Skin of body (tissue), 2 donors: ENCODE data around the gene FXYD3. TPM values are rescaled to one million over a fixed set of nuclear protein-coding genes. Genes with fewer than 3 reads are reported as not detected.
"Not testable (repeated sequence)": the region's sequence is repeated elsewhere in the genome, so short reads cannot be mapped to it uniquely, and the experiment has no call there.

ENCODE experiments used
- DNase-seq: peaks from one replicate; lab custom pipeline; 2025; lab: John Stamatoyannopoulos, UW
- total RNA-seq: library from RNA; depleted of rRNA; stranded (reverse); fragments of >200 nt; gene quantifications from one replicate; pipeline ENCODE4 v1.2.3, GENCODE V29; 2014

FXYD3 gene
- total RNA-seq, 1 donor from 2014 or later: 75.0 TPM

GRCh38 chr19:35140962-35141836 lies 25.6 kb downstream of the FXYD3 start:
- peak; percentile 90 for DNase-seq

DNA sequence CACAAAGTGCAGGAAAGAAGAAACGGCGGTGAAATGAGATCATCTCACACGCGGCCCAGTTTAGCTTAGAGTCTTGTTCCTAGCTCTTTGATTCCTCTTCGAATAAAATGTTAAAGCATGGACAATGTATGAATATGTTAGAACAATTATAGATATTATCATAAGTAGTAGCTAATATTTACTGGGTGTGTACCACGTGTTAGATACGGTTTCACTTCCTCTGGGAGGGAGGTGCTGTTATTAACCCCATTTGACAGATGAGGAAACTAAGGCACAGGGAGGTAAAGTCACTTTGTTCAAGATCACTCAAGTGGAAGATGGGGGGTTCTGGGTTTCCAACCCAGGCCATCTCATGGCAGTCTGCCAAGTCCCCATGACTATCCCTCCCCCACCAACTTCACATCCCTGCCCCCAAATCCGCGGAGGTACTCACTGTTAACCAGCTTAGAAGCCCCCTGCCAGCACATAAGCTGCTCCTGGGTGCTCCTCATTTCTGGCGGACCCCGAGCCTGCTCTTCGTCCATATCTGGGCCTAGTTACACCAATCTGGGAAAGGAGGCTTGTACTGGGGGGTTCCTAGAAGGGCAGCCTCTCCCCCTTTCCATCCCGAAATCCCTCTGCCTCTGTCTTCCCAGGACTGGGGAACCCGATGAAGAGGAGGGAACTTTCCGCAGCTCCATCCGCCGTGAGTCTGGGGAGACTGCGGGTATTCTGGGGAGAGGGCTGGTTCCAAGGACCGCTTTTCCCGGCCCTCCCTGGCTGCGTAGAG lies 26.4 kb downstream of the FXYD3 start:
- DNase-seq: no peak

DNA sequence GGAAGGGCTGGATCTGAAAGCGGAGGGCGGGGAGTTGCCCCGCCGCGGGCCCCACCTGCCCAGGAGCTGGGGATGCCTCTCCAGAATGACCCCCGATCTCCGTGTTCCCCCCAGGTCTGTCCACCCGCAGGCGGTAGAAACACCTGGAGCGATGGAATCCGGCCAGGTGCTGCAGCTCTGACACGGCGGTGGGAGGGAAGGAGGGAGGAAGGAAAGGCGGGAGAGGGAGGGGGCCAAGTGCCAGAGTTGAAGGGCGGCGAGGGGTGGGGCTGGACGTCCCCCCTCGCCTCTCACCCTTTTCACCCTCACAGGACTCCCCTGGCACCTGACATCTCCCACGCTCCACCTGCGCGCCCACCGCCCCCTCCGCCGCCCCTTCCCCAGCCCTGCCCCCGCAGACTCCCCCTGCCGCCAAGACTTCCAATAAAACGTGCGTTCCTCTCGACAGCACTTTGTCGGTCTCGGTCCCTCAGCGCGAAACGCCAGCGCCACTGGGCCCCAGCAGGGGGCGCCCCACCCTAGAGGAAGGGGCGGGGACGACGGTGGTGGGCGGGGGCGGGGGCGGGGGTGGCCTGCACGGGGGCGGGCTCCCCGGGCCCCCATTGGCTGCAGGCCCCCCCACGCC lies 27.1 kb downstream of the FXYD3 start:
- no peak for DNase-seq

DNA sequence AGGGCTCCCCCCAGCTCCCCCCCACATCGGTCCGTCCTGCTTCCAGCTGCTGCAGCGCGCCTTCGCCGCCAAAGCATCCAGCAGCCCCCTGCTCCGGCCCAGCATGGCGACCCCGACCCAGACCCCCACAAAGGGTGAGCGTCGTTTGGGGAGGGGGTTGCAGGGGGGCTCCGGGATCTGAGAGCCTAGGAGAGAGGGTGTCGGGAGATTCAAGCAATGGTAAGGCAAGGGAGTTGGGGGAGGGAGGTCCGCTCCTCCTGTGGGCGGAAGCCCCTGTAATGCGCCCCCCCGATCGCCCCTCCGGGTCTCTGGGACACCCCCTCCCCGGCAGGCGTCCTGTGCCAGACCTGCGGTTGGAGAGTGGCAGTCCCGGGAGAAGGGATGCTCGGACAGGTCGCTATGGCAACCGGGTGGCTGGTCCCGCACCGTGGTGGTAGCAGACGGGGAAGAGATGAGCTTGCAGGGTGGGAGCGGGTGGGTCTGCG lies 27.6 kb downstream of the FXYD3 start, which contains the start of gene FXYD7:
FXYD7 (plus strand) TSS at position 25 of the 485 bp plus-strand sequence; CDS start at position 104, 79 bp downstream.
- no peak for DNase-seq

GRCh38 chr19:35143818-35144217 lies 28.2 kb downstream of the FXYD3 start:
- no peak for DNase-seq

- DNase-seq: no peak
Observed at GRCh38 chr19:35144259-35144599, 28.6 kb downstream of the FXYD3 start.

GRCh38 chr19:35144600-35145436 lies 29.2 kb downstream of the FXYD3 start:
- DNase-seq: no peak

DNA sequence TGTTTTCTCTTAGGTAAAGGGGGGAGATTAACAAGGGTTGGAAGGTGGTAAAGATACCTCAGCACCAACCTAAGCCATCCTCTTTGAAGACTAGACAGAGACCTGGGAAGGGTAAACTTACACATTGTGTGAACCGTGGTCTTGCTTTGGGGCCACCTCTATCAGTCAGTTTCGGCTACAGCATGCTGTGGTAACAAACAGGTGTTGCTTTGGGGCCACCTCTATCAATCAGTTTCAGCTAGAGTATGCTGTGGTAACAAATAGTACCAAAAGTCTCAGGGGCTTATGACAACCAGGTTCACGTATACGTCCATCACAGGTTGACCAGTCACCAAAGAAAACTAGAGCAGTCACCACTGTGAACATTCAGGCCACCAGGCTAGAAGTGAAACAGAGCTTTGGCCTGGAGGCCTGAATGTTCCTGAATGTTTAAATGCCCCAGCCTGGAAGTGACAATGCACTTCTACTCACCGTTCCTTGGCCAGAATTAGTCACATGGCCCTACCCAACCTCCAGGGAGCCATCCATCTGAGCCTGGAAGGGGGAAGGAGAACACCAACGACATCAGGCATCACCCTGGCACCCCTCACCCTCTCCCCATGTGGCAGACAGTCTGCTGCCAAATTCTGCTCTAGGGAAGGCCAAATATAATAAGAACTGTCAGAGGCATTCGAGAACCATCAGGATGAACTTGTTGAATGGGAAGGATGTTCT lies 31.3 kb downstream of the FXYD3 start:
- DNase-seq: no peak

- no peak for DNase-seq
Observed at GRCh38 chr19:35149463-35149862, 33.8 kb downstream of the FXYD3 start.

DNA sequence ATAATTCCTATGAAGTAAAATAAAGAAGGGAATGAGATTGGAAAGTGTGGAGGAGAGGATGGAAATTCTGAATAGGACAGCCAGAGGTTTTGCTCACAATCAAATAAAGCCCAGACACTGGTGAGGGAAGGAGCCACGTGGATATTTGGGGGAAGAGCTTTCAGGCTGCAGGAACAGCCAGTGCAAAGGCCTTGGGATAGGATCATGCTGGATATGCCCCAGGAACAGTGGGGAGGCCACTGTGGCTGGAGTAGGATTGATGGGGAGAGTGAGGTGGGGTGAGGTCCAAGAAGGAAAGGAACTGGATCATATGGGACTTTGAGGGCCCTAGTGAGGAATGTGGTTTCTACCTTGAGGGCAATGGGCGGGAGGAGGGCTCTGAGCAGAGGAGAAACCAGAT lies 34.8 kb downstream of the FXYD3 start:
- DNase-seq: no peak

DNA sequence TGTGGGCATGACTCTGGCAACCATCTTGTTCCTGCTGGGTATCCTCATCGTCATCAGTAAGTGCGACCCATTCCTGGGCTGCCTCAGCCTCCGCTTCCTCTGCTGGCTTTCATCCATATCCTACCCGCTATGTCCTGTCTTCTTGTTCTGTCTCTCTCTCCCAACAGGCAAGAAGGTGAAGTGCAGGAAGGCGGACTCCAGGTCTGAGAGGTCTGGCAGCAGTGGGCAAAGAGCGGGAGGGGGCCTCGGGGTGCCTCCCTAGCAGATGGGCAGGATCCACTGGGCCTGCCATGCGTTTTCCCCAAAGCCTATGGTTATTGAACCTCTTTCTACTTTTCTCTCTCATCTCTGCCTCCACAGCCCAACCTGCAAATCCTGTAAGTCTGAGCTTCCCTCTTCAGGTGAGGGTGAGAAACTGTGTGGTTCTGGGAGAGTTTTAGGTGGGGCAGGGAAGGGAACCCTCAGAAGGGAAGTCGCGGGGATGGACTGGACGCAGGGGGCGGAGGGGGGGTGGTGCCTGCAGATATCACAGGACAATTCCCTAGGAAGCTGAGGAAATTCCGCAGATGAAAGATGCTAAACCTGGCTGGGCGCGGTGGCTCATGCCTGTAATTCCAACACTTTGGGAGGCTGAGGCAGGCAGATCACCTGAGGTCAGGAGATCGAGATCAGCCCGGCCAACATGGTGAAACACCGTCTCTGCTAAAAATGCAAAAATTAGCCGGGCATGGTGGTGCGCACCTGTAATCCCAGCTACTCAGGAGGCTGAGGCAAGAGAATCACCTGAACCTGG lies 35.8 kb downstream of the FXYD3 start:
- no peak for DNase-seq

GRCh38 chr19:35153129-35153522 lies 37.5 kb downstream of the FXYD3 start:
- not testable (repeated sequence) for DNase-seq

- no peak for DNase-seq
Observed at GRCh38 chr19:35153701-35154524, 38.3 kb downstream of the FXYD3 start.

GRCh38 chr19:35154525-35155406 lies 39.1 kb downstream of the FXYD3 start, which contains the start of gene FXYD5:
FXYD5 (plus strand) TSS chr19:35154735; CDS start chr19:35155551, 816 bp downstream.
- DNase-seq: no peak

- DNase-seq: no peak
Observed at GRCh38 chr19:35155441-35155840, 39.8 kb downstream of the FXYD3 start.

GRCh38 chr19:35155981-35156672 lies 40.5 kb downstream of the FXYD3 start:
- DNase-seq: no peak

DNA sequence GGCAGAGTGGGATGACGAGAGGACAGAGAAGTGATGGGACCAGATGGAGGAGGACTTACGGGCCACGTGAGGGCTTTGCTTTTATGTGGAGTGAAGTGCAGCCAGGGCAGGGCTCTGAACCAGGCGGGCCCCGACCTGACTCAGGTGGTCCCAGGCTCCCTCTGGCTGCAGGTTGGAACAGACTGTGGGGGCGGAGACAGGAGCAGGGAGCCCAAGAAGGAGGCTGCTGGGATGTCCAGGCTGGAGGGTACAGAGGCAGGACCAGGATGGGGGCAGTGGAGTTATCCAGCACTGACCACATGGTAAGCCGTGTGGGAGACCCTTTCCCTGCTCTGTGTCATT lies 41.0 kb downstream of the FXYD3 start:
- no peak for DNase-seq
